IPS-20b (cell line): ENCODE results near the gene PCCA.
"Not testable (repeated sequence)": the region's sequence is repeated elsewhere in the genome, so short reads cannot be mapped to it uniquely, and the experiment has no call there.

Experiments used
- H3K27ac ChIP-seq: one replicate; pipeline ENCODE4 v1.5.1; 2013; ENCODE audit warnings: low read length
- H3K27me3 ChIP-seq: 2 replicates; pipeline ENCODE4 v1.6.1; 2013; ENCODE audit warnings: mild to moderate bottlenecking, low read length, inconsistent platforms; ENCODE audit not compliant: insufficient read depth
- H3K36me3 ChIP-seq: 2 replicates; pipeline ENCODE4 v1.6.1; 2013; ENCODE audit warnings: low read depth, mild to moderate bottlenecking, inconsistent platforms, low read length, moderate library complexity; ENCODE audit not compliant: insufficient read depth
- H3K4me1 ChIP-seq: 2 replicates; pipeline ENCODE4 v1.6.1; 2013; ENCODE audit warnings: mild to moderate bottlenecking, control low read depth, inconsistent platforms, low read length, moderate library complexity; ENCODE audit not compliant: insufficient read depth
- H3K4me3 ChIP-seq: 2 replicates; pipeline ENCODE4 v1.5.1; 2013; ENCODE audit warnings: mild to moderate bottlenecking, low read length, inconsistent platforms
- H3K9ac ChIP-seq: 2 replicates; pipeline ENCODE4 v1.6.1; 2013; ENCODE audit warnings: low read depth, mild to moderate bottlenecking, inconsistent platforms, low read length, moderate library complexity
- H3K9me3 ChIP-seq: 2 replicates; pipeline ENCODE4 v1.6.1; 2013; ENCODE audit warnings: mild to moderate bottlenecking, low read depth, low read length, inconsistent platforms; ENCODE audit not compliant: insufficient read depth

The PCCA gene

GRCh38 chr13:100381595-100382224, 292.8 kb downstream of the PCCA start:
- no peak overlapping the region for H3K4me3 ChIP-seq
- no peaks in the 10 kb centered on the region for H3K9me3 ChIP-seq

DNA sequence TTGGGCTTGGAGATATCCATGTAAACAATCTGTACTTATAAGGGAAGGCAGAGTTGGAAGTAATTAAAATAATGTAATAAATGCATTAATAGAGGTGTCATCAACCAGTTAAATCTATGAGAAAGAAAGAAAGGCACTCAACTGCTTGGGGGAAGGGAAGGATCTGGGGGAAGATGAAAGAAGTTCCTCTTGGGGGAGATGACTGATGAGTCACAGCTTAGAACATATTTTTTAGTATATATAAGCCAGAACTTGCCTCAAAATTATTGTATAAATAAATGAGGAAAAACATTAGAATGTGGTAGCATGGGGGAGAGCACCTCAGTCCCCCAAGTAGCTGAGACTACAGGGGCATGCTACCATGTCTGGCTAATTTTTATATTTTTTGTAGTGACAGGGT, 293.9 kb downstream of the PCCA start:
- Histone ChIP-seq H3K9ac (no peak overlapping the region), H3K9me3 (no peaks in the 10 kb centered on the region), H3K27me3 (no peaks in the 10 kb centered on the region), H3K4me1 (0 out of 2 replicates have a peak, but pooled peaks cover 2% of the 10 kb centered on the region), H3K27ac (no peak overlapping the region), H3K36me3 (peaks cover 11% of the 10 kb centered on the region), H3K4me3 (no peak overlapping the region)

More at GRCh38 chr13:100381595-100382224, 292.8 kb downstream of the PCCA start:
- H3K4me1 ChIP-seq: 0 out of 2 replicates have a peak, but pooled peaks cover 2% of the 10 kb centered on the region
- H3K9ac ChIP-seq: no peak overlapping the region
- no peaks in the 10 kb centered on the region for H3K27me3 ChIP-seq
- peaks cover 2% of the 10 kb centered on the region; the same call in 1 of the 2 replicates for H3K36me3 ChIP-seq
- no peak overlapping the region for H3K27ac ChIP-seq

- Histone ChIP-seq H3K27me3 (no peaks in the 10 kb centered on the region), H3K27ac (no peak overlapping the region), H3K9ac (no peak overlapping the region), H3K4me1 (peaks cover 7% of the 10 kb centered on the region), H3K9me3 (no peaks in the 10 kb centered on the region), H3K36me3 (peaks cover 11% of the 10 kb centered on the region), H3K4me3 (no peak overlapping the region)
These were observed 298.5 kb downstream of the PCCA start for GRCh38 chr13:100387416-100387815.

DNA sequence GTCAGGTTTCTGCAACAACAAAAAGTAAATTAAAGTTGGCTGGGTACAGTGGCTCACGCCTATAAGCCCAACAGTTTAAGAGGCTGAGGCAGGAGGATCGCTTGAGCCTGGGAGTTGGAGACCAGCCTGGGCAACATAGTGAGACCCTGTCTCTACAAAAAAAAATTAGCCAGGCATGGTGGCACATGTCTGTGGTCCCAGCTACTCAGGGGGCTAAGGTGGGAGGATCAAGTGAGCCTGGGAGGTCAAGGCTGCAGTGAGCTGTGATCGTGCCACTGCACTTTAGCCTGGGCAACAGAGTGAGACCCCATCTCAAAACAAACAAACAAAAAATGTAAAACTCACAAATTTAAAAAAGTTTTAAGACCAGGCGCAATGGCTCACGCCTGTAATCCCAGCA, 299.3 kb downstream of the PCCA start:
- H3K36me3 ChIP-seq: peaks cover 14% of the 10 kb centered on the region
- H3K9ac ChIP-seq, H3K27me3 ChIP-seq, H3K4me1 ChIP-seq, H3K9me3 ChIP-seq, H3K4me3 ChIP-seq, H3K27ac ChIP-seq: not testable (repeated sequence)

DNA sequence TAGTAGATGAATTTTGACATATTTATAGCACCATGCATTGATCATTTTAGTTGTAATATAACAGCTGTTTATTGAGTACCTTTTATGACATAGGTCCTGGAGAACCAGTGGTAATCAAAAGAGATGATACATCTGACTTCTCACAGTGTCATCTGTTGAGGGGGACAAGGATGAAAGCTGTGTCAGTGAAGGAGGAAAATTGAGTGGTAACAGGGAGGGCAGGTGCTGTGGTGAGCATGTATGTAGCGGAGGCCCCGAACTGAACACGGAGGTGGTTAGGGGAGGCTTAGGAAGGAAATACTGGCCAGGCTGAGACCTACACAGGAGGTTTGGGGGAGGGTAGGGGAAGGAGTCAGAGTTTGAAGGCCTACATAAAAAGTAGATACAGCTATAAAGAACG, 300.0 kb downstream of the PCCA start:
- Histone ChIP-seq H3K9me3 (no peaks in the 10 kb centered on the region), H3K4me3 (no peak overlapping the region), H3K27ac (no peak overlapping the region), H3K4me1 (peaks cover 9% of the 10 kb centered on the region), H3K27me3 (no peaks in the 10 kb centered on the region), H3K9ac (no peak overlapping the region), H3K36me3 (peaks cover 15% of the 10 kb centered on the region)

GRCh38 chr13:100389617-100390016, 300.7 kb downstream of the PCCA start:
- Histone ChIP-seq H3K36me3 (peaks cover 15% of the 10 kb centered on the region), H3K4me1 (peaks cover 9% of the 10 kb centered on the region), H3K9me3 (no peaks in the 10 kb centered on the region), H3K9ac (no peak overlapping the region), H3K27ac (no peak overlapping the region), H3K27me3 (no peaks in the 10 kb centered on the region), H3K4me3 (no peak overlapping the region)

DNA sequence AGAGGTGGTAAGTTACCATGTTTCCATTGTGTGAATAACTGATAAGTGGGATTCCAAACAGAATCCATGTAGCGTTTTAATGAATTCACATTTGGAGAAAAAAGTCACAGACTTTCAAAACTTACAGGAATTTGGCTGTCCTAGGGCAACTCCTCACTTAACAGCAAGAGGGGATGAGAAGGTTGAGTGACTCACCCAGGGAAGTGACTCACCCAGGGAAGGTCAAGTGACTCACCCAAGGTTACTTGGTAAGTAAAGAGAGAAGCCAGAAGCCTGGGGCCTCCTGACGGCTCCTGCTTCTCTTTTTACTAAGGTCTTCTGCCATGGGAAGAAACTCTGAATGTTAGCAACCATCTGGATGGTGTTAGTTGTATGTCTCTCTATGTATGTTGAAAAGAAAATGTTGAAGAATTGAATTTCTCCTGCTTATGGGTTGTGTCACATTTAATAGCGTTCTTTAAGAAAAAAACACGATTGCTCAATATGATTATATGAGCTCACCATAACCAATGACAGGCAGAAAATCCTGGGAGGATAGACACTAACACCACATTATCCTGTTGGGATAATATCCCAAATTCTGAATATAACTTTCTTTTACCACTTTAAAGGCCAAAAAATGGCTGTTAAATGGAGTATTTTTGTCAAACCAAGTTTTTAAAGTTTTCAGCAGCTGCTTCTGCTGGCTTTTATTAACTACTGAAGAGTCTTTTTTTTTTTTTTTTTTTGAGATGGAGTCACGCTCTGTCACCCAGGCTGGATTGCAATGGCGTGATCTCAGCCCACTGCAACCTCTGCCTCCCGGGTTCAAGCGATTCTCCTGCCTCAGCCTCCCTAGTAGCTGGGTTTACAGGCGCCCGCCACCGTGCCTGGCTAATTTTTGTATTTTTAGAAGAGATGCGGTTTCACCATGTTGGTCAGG, 304.1 kb downstream of the PCCA start:
- H3K27ac ChIP-seq: no peak overlapping the region

DNA sequence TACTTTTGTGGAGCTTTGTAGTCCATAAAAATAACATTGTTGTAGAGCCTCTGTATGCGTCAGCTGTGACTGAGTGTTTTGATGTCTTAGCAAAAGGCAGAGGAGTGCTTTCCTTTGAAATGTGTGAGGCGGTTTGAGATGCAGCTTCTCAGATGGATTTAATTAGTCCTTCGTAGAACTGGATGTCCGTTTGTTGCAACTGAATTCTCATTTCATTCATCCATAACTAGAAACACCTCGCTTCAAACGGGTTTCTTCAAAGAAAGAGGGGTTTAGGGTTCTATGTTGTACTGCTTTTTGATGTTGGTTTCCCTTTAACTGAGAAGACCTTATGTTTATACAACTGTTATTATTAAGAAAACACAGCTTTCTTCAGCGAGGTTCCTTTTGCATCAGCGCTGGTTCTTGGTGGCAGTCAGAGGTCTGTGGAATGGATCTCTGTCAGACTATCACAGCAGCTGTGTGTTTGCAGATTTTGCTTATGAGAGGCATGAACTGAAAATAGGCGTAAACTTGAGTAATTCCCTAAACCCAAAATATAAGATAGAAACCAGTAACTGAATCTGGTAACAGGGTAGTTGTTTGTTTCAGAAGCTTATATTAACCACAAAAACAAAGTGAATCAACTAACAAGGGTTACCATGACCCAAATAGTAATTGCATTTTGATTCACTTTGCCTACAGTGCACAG, 305.3 kb downstream of the PCCA start:
- Histone ChIP-seq H3K4me1 (peaks cover 9% of the 10 kb centered on the region), H3K27ac (no peak overlapping the region), H3K27me3 (no peaks in the 10 kb centered on the region), H3K36me3 (0 out of 2 replicates have a peak, but pooled peaks cover 3% of the 10 kb centered on the region), H3K4me3 (no peak overlapping the region), H3K9ac (no peak overlapping the region), H3K9me3 (no peaks in the 10 kb centered on the region)

More for the DNA sequence above, 304.1 kb downstream of the PCCA start:
- Histone ChIP-seq H3K4me1 (peaks cover 9% of the 10 kb centered on the region), H3K36me3 (0 out of 2 replicates have a peak, but pooled peaks cover 3% of the 10 kb centered on the region), H3K9ac (no peak overlapping the region), H3K4me3 (no peak overlapping the region), H3K27me3 (no peaks in the 10 kb centered on the region), H3K9me3 (no peaks in the 10 kb centered on the region)

DNA sequence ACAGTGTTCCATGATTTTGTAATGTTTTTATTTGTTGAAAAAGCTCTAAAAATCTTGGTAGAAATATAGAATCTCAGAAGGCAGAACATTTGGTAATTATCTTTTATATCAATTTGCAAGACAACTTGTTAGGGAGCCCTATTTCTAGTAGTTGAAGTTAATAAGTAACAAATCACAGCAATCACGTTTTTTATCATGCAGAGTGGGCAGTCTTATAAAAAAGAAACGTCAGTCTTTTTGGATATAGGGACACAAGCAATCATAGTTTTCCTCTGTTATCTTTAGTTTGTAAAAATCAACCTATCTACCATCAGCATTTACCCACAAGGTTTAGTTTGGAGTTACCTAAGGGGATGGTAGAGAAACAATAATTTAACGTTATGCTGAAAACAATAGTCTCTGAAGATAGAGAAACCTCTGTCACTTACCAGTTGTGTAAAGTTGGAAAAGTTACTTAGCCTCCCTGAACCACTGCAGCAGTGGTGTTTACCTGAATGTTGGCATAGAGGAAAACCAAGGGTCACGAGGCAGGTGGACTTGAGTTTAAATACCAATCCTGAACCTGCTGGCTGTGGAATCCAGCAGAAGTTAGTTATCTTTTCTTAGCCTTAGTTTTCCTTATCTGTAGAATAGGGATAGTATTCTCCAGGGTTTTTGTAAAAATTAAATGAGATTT, 306.9 kb downstream of the PCCA start:
- no peak overlapping the region for H3K27ac ChIP-seq
- H3K4me1 ChIP-seq: peaks cover 9% of the 10 kb centered on the region
- no peaks in the 10 kb centered on the region for H3K27me3 ChIP-seq
- H3K36me3 ChIP-seq: 0 out of 2 replicates have a peak, but pooled peaks cover 3% of the 10 kb centered on the region
- H3K4me3 ChIP-seq: no peak overlapping the region
- no peaks in the 10 kb centered on the region for H3K9me3 ChIP-seq
- no peak overlapping the region for H3K9ac ChIP-seq

- Histone ChIP-seq H3K4me3 (no peak overlapping the region), H3K9ac (no peak overlapping the region), H3K36me3 (0 out of 2 replicates have a peak, but pooled peaks cover 3% of the 10 kb centered on the region), H3K27ac (no peak overlapping the region), H3K4me1 (peaks cover 9% of the 10 kb centered on the region), H3K27me3 (no peaks in the 10 kb centered on the region), H3K9me3 (no peaks in the 10 kb centered on the region)
These were observed 307.9 kb downstream of the PCCA start for GRCh38 chr13:100396776-100397175.

DNA sequence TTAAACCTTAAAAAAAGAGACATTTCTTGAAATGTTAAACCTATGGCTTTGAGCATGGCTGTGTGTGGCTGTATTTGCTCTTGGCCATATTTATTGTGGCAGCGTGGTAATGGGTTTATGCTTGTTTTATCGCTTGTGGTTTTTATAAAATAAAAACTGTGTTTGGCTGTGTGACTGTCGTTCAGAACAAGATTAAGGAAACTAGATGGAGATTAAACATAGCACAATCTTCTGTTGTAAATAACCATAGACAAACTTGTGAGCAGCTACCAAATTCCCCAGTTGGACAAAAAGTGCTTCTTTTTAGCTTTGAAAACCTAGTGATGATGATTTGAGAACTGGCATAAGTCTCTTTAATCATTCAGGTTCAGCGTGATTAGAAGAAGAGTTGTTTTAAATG, 308.7 kb downstream of the PCCA start:
- no peaks in the 10 kb centered on the region for H3K27me3 ChIP-seq
- H3K4me3 ChIP-seq: no peak overlapping the region
- 0 out of 2 replicates have a peak, but pooled peaks cover 3% of the 10 kb centered on the region for H3K36me3 ChIP-seq
- H3K9ac ChIP-seq: no peak overlapping the region
- no peak overlapping the region for H3K27ac ChIP-seq
- H3K9me3 ChIP-seq: no peaks in the 10 kb centered on the region
- peaks cover under 1% of the 10 kb centered on the region; the same call in 1 of the 2 replicates for H3K4me1 ChIP-seq
